ENCODE data around the gene TRPT1.

Gene TRPT1

GRCh38 chr11:64243236-64243854 lies 17.4 kb upstream of the TRPT1 start:
- ATAC-seq (no peak), DNase-seq (no peak)
- peak overlapping the region; percentile 87 for H3K4me3 Mint-ChIP-seq
- H3K27ac Mint-ChIP-seq, result peak overlapping the region; percentile 86
- no peaks in the 10 kb centered on the region for H3K9me3 Mint-ChIP-seq
- H3K4me1 Mint-ChIP-seq, result peaks cover 45% of the 10 kb centered on the region
- no peaks in the 10 kb centered on the region for H3K27me3 Mint-ChIP-seq
- peaks cover 14% of the 10 kb centered on the region for H3K36me3 Mint-ChIP-seq (ENCODE audit: low read depth)

GRCh38 chr11:64241491-64242374 lies 15.7 kb upstream of the TRPT1 start:
- Mint-ChIP-seq H3K9me3 (no peaks in the 10 kb centered on the region), H3K36me3 (ENCODE audit: low read depth) (peaks cover 21% of the 10 kb centered on the region), H3K4me1 (peaks cover 38% of the 10 kb centered on the region), H3K27me3 (no peaks in the 10 kb centered on the region), H3K27ac (peak overlapping the region; percentile 93), H3K4me3 (peak overlapping the region; percentile 87)
- DNase-seq (peak; percentile 48), ATAC-seq (peak; percentile 64)

GRCh38 chr11:64241241-64241490 lies 15.2 kb upstream of the TRPT1 start:
- peak overlapping the region; percentile 93 for H3K27ac Mint-ChIP-seq
- H3K36me3 Mint-ChIP-seq (ENCODE audit: low read depth), result peaks cover 21% of the 10 kb centered on the region
- H3K4me1 Mint-ChIP-seq, result peaks cover 39% of the 10 kb centered on the region
- H3K4me3 Mint-ChIP-seq, result peak overlapping the region; percentile 87
- no peaks in the 10 kb centered on the region for H3K9me3 Mint-ChIP-seq
- H3K27me3 Mint-ChIP-seq, result no peaks in the 10 kb centered on the region
- DNase-seq (peak; percentile 100), ATAC-seq (peak; percentile 76)

DNA sequence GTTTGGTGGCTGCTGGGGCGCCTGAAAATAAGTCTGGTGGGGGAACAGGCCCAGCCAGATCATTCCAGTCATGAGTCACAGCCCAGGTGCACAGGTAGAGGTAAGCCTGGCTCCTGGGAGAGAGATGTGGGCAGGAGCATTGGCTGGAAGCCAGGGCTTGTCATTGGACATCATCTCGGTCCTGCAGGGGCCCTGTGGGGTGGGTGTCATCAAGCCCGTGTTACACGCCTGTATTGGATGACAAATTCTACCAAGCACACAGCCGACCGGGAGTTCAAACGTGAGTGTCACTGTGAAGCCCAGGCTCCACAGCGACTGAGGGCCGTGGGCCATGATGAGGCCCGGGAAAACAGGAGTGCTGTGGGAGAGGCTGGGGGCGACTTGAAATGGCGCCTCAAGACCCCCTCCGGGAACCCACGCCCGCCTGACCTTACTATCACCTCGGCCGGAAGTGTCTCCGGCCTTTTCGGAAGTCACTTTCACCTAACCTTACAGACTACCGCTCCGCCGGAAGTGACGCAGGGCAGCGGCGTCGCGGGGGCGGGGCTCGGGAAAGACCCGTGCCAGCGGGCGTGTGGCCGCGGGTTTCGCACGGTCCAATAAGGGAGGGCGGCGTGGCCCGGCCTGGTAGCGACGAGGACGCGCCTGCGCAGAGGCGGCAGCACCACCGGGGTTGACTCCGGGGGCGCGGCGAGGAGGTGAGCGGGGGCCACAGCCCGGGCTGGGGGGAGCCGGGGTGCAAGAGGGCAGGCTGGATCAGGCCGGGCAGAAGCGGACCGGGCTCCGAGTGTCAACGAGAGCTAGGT lies 14.7 kb upstream of the TRPT1 start, which contains the start of gene FKBP2:
Gene FKBP2, plus strand, starts transcription at position 661 of the 806 bp plus-strand sequence. CDS start 1,293 bp downstream, outside the sequence.
- H3K4me3 Mint-ChIP-seq, result peak within 1 kb of the TSS; percentile 87
- peaks cover 19% of the 10 kb centered on the region for H3K36me3 Mint-ChIP-seq (ENCODE audit: low read depth)
- no peaks in the 10 kb centered on the region for H3K27me3 Mint-ChIP-seq
- DNase-seq (peak; percentile 99), ATAC-seq (peak; percentile 60)
- peaks cover 40% of the 10 kb centered on the region for H3K4me1 Mint-ChIP-seq
- no peaks in the 10 kb centered on the region for H3K9me3 Mint-ChIP-seq
- H3K27ac Mint-ChIP-seq, result peak within 1 kb of the TSS; percentile 93

DNA sequence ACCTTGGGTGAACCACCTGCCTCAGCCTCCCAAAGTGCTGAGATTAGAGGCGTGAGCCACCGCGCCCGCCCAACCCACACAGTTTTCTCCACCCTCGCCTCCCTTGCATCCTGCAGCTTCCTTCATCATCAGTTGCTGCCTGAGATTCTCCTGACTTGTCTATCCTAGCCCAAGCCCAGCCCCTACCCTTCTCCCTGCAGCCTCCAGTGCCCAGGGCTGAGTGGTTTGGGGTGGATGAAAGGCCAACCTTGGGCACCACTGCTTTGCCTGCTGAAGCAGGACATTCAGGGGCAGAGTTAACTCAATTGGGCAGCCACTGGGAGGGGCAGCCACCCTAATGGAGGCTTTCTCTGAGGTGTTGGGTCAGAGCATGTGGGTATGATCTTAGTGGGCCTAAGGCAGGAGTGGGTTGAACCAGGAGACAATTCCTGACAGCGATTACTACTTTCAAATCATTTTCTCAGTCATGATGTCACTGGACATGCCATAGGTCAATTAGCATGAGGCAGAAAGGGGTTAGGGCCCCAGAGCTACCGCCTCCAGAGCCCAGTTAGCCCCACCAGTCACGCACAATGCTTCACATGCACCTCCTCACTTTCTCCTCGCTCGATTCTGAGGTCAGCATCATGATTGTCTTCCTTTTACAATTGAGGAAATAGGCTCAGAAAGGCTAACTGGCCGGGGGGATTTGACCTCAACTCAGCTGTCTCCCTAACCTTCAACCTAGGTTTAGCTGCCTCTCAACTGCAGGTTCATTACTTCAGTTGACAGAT lies 13.9 kb upstream of the TRPT1 start:
- peaks cover 47% of the 10 kb centered on the region for H3K4me1 Mint-ChIP-seq
- peak overlapping the region; percentile 87 for H3K4me3 Mint-ChIP-seq
- peaks cover 19% of the 10 kb centered on the region for H3K36me3 Mint-ChIP-seq (ENCODE audit: low read depth)
- DNase-seq (no peak), ATAC-seq (no peak)
- H3K9me3 Mint-ChIP-seq, result no peaks in the 10 kb centered on the region
- no peaks in the 10 kb centered on the region for H3K27me3 Mint-ChIP-seq
- peak overlapping the region; percentile 93 for H3K27ac Mint-ChIP-seq

DNA sequence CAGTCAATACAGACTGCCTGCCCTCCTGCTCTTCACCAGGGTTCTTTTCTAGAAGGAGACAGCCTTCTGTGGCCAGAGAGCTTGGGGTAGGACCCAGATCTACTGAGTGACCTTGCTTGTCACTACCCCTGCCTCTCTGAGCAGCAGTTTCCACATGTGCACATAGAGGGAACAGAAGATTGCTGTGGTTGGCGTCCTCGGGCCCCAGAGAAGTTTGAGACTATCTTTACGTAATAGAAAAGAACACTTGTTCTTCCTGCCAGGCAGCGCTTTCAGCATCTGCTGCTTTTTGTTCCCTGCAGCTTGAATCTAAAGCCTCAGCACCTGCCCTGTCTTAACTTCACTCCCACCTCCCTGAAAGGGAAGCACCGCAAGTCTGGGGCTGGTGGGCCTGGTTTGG lies 13.0 kb upstream of the TRPT1 start:
- peak overlapping the region; percentile 93 for H3K27ac Mint-ChIP-seq
- no peaks in the 10 kb centered on the region for H3K9me3 Mint-ChIP-seq
- peaks cover 45% of the 10 kb centered on the region for H3K4me1 Mint-ChIP-seq
- ATAC-seq (no peak), DNase-seq (no peak)
- H3K36me3 Mint-ChIP-seq (ENCODE audit: low read depth), result peaks cover 19% of the 10 kb centered on the region
- no peaks in the 10 kb centered on the region for H3K27me3 Mint-ChIP-seq
- H3K4me3 Mint-ChIP-seq, result peak overlapping the region; percentile 7

DNA sequence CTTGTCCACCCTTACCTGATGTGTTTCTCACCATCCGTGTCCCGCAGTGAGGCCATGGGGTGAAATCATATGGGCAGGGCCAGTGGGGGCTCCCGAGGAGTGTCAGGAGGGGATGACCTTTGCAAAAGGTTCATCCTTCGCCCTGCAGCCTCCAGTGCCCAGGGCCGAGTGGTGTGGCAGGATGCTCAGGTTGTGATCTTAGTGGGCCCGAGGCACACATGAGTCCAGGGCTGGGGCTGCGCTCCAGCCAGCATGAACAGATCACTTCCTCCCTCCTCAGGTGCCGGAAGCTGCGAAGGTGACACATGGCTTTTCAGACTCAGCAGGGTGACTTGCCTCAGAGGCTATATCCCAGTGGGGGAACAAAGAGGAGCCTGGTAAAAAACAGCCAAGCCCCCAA lies 12.1 kb upstream of the TRPT1 start:
- H3K4me1 Mint-ChIP-seq, result peaks cover 41% of the 10 kb centered on the region
- H3K36me3 Mint-ChIP-seq (ENCODE audit: low read depth), result peaks cover 11% of the 10 kb centered on the region
- no peaks in the 10 kb centered on the region for H3K9me3 Mint-ChIP-seq
- ATAC-seq, result no peak
- no peaks in the 10 kb centered on the region for H3K27me3 Mint-ChIP-seq
- H3K27ac Mint-ChIP-seq, result peak overlapping the region; percentile 49
- no peak overlapping the region for H3K4me3 Mint-ChIP-seq
- DNase-seq, result no peak

- peaks cover 9% of the 10 kb centered on the region for H3K36me3 Mint-ChIP-seq (ENCODE audit: low read depth)
- ATAC-seq (no peak), DNase-seq (no peak)
- H3K4me3 Mint-ChIP-seq, result no peak overlapping the region
- H3K27ac Mint-ChIP-seq, result no peak overlapping the region
- H3K4me1 Mint-ChIP-seq, result peaks cover 38% of the 10 kb centered on the region
- H3K9me3 Mint-ChIP-seq, result no peaks in the 10 kb centered on the region
- no peaks in the 10 kb centered on the region for H3K27me3 Mint-ChIP-seq
These were observed 11.5 kb upstream of the TRPT1 start for GRCh38 chr11:64237484-64237951.

GRCh38 chr11:64235437-64236161 lies 9.6 kb upstream of the TRPT1 start:
- no peaks in the 10 kb centered on the region for H3K27me3 Mint-ChIP-seq
- H3K9me3 Mint-ChIP-seq, result no peaks in the 10 kb centered on the region
- H3K36me3 Mint-ChIP-seq (ENCODE audit: low read depth), result peaks cover 7% of the 10 kb centered on the region
- no peak for DNase-seq
- ATAC-seq, result no peak
- H3K4me3 Mint-ChIP-seq, result peak overlapping the region; percentile 83
- peaks cover 47% of the 10 kb centered on the region for H3K4me1 Mint-ChIP-seq
- peak overlapping the region; percentile 72 for H3K27ac Mint-ChIP-seq

DNA sequence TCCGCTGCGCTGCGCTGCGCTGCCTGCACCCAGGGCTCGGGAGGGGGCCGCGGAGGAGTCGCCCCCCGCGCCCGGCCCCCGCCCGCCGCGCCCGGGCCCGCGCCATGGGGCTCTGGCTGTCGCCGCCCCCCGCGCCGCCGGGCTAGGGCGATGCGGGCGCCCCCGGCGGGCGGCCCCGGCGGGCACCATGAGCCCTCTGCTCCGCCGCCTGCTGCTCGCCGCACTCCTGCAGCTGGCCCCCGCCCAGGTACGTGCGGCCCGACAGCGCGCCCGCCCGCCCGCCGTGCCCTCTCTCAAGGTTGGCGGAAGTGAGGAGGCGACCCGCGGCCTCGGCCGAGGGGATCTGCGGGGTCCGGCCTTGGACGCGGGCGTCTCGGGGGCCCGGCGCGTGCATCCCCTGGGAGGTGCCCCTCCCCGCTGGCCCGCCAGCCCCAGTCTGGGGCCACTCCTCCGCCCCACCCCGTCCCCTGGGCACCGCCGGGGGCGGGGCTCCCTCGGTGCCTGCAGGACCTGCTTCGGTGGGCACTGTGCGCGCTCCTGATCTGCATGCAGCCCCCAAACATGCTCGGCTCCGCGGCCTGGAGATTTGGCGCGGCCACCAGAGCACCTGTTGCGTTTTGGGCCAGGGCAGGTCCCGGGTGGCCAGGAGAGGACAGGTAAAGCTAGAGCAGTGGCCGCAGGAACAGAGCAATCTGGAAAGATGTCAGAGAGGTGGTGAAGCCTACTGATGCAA lies 8.8 kb upstream of the TRPT1 start:
- Mint-ChIP-seq H3K4me3 (peak overlapping the region; percentile 83), H3K27me3 (no peaks in the 10 kb centered on the region), H3K4me1 (peaks cover 44% of the 10 kb centered on the region), H3K36me3 (ENCODE audit: low read depth) (peaks cover 7% of the 10 kb centered on the region), H3K27ac (peak overlapping the region; percentile 72), H3K9me3 (no peaks in the 10 kb centered on the region)
- ATAC-seq, result peak; percentile 46
- peak; percentile 60 for DNase-seq

GRCh38 chr11:64233913-64234586 lies 8.1 kb upstream of the TRPT1 start, which contains the start of gene VEGFB:
Gene VEGFB (plus strand): TSS chr11:64234584. CDS start chr11:64234834, 250 bp downstream.
- Mint-ChIP-seq H3K27ac (peak within 1 kb of the TSS; percentile 72), H3K27me3 (no peaks in the 10 kb centered on the region), H3K36me3 (ENCODE audit: low read depth) (peaks cover 7% of the 10 kb centered on the region), H3K4me1 (peaks cover 46% of the 10 kb centered on the region), H3K4me3 (peak within 1 kb of the TSS; percentile 83), H3K9me3 (no peaks in the 10 kb centered on the region)
- ATAC-seq, result peak; percentile 38
- peak; percentile 72 for DNase-seq

DNA sequence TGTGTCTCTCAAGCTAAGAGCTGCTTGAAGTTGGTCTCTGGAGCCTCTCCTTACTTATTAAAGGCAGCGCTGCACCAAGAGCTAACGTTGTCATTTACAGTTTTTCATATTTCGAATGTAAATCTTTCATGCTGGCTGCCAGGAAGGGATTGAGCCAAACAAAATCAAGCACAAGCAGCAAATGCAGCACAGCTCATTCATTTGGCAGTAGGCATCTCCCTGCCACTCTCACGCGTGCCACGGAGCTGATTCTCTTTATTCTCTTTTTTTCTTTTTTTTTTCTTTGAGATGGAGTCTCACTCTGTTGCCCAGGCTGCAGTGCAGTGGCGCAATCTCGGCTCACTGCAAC lies 7.0 kb upstream of the TRPT1 start:
- Mint-ChIP-seq H3K27me3 (no peaks in the 10 kb centered on the region), H3K4me1 (peaks cover 49% of the 10 kb centered on the region), H3K9me3 (no peaks in the 10 kb centered on the region), H3K27ac (no peak overlapping the region), H3K4me3 (no peak overlapping the region), H3K36me3 (ENCODE audit: low read depth) (peaks cover 3% of the 10 kb centered on the region)
- DNase-seq, result no peak
- ATAC-seq, result no peak

Measured in activated naive CD8-positive, alpha-beta T cell treated with anti-CD3 and anti-CD28 coated beads, Interleukin-2, amount 50 U/mL, for 24 hours (primary cell).